HG03060 (cell line): ENCODE data around the gene ARPP19.
"Not testable (repeated sequence)": the region's sequence is repeated elsewhere in the genome, so short reads cannot be mapped to it uniquely, and the experiment has no call there.

Experiments used
- ATAC-seq: cut with Tn5 transposase; IDR thresholded peaks from one replicate; pipeline ENCODE4 v1.9.1; 2021; ENCODE audit warnings: low read depth, moderate number of reproducible peaks; ENCODE audit not compliant: unreplicated experiment

Gene ARPP19

GRCh38 chr15:52517014-52517413, 51.8 kb downstream of the ARPP19 start:
- ATAC-seq = no peak

GRCh38 chr15:52515343-52515742, 53.5 kb downstream of the ARPP19 start:
- ATAC-seq = no peak

GRCh38 chr15:52514482-52514881, 54.3 kb downstream of the ARPP19 start:
- no peak for ATAC-seq

- not testable (repeated sequence) for ATAC-seq
These were observed 56.0 kb downstream of the ARPP19 start for GRCh38 chr15:52512869-52513268.

GRCh38 chr15:52511084-52511483, 57.7 kb downstream of the ARPP19 start:
- ATAC-seq = no peak

- ATAC-seq = no peak
These were observed 59.2 kb downstream of the ARPP19 start for GRCh38 chr15:52509500-52510245.

- no peak for ATAC-seq
These were observed 62.3 kb downstream of the ARPP19 start for GRCh38 chr15:52506549-52506948.

GRCh38 chr15:52505151-52505550, 63.7 kb downstream of the ARPP19 start:
- ATAC-seq = no peak

GRCh38 chr15:52503788-52504496, 64.9 kb downstream of the ARPP19 start:
- ATAC-seq = peak; percentile 76

- no peak for ATAC-seq
These were observed 66.2 kb downstream of the ARPP19 start for GRCh38 chr15:52502608-52503007.

- no peak for ATAC-seq
These were observed 69.3 kb downstream of the ARPP19 start for GRCh38 chr15:52499506-52499905.

- no peak for ATAC-seq
These were observed 70.1 kb downstream of the ARPP19 start for GRCh38 chr15:52498706-52499105.
